A204.1 (cell line): ENCODE results near the gene UBE2M.
"Not testable (repeated sequence)": the region's sequence is repeated elsewhere in the genome, so short reads cannot be mapped to it uniquely, and the experiment has no call there.

Source experiments
- FAIRE-seq: peaks from 2 replicates; lab custom pipeline; 2012; peaks lifted over from hg19 to GRCh38; lab: Jason Lieb, UNC

UBE2M gene

GRCh38 chr19:58555369-58555885 lies 3.0 kb downstream of the UBE2M start:
- no peak for FAIRE-seq

GRCh38 chr19:58554494-58555368 lies 3.7 kb downstream of the UBE2M start, which contains the start of gene CHMP2A:
Gene CHMP2A (minus strand): TSS chr19:58555105. CDS start chr19:58554212, 893 bp downstream.
- FAIRE-seq: peak; percentile 52

GRCh38 chr19:58553799-58554493 lies 4.5 kb downstream of the UBE2M start:
- FAIRE-seq: no peak

- no peak for FAIRE-seq
Measured at GRCh38 chr19:58552655-58553054, 5.8 kb downstream of the UBE2M start.

GRCh38 chr19:58551577-58552471 lies 6.6 kb downstream of the UBE2M start:
- no peak for FAIRE-seq

- no peak for FAIRE-seq
Measured at GRCh38 chr19:58551123-58551497, 7.3 kb downstream of the UBE2M start.

GRCh38 chr19:58550362-58551122 lies 7.9 kb downstream of the UBE2M start:
- no peak for FAIRE-seq

- no peak for FAIRE-seq
Measured at GRCh38 chr19:58549664-58550361, 8.6 kb downstream of the UBE2M start.

GRCh38 chr19:58548859-58549663 lies 9.3 kb downstream of the UBE2M start:
- no peak for FAIRE-seq

GRCh38 chr19:58547323-58548312 lies 10.8 kb downstream of the UBE2M start:
- FAIRE-seq: no peak

GRCh38 chr19:58546019-58546530 lies 12.3 kb downstream of the UBE2M start:
- no peak for FAIRE-seq

- no peak for FAIRE-seq
Measured at GRCh38 chr19:58545286-58546018, 13.0 kb downstream of the UBE2M start.

GRCh38 chr19:58544591-58545285 lies 13.7 kb downstream of the UBE2M start:
- no peak for FAIRE-seq

GRCh38 chr19:58543826-58544590 lies 14.4 kb downstream of the UBE2M start, which contains the start of gene TRIM28:
Gene TRIM28 (plus strand): TSS chr19:58544064. CDS start chr19:58544758, 694 bp downstream.
- FAIRE-seq: peak; percentile 98

GRCh38 chr19:58542641-58543372 lies 15.6 kb downstream of the UBE2M start:
- FAIRE-seq: not testable (repeated sequence)
